Testis (tissue), 3 donors: ENCODE measurements around the gene HAPLN3. TPM values are rescaled to one million over a fixed set of nuclear protein-coding genes. Genes with fewer than 3 reads are reported as not detected.

ENCODE experiments used
- DNase-seq: peaks from one replicate; pipeline ENCODE4 v3.0.0-alpha.2; 2019
- H3K27ac ChIP-seq, 2 donors: fragments of 200-600 bp; sonication (generic); one replicate each; pipeline ENCODE4 v1.5.1; 2019
- H3K27me3 ChIP-seq: fragments of 200-600 bp; sonication (generic); one replicate; pipeline ENCODE4 v1.5.1; 2019
- H3K36me3 ChIP-seq: fragments of 200-600 bp; sonication (generic); one replicate; pipeline ENCODE4 v1.5.1; 2017; ENCODE audit warnings: low read depth; ENCODE audit errors: missing control alignments
- H3K4me1 ChIP-seq: fragments of 200-600 bp; sonication (generic); one replicate; pipeline ENCODE4 v1.5.1; 2019
- H3K4me3 ChIP-seq, 2 donors: fragments of 200-600 bp; sonication (generic); one replicate each; pipeline ENCODE4 v1.5.1; 2017 to 2019
- H3K9me3 ChIP-seq: fragments of 200-600 bp; sonication (generic); one replicate; pipeline ENCODE4 v1.5.1; 2017
- POLR2A ChIP-seq: fragments of 450-650 bp; IDR thresholded peaks from one replicate; pipeline ENCODE4 v1.6.1; 2017; ENCODE audit warnings: antibody characterized with exemption, mild to moderate bottlenecking, moderate library complexity
- WGBS, 2 donors: methylation state at CpG; one replicate each; pipeline ENCODE4 v1.1.5; 2018; 5-methylcytosine and 5-hydroxymethylcytosine counted together
- intact Hi-C: fragments of 100-400 bp; cut with DNase I; formaldehyde crosslinking; loops from one replicate; pipeline ENCODE4 v1.15.1; 2023; ENCODE audit warnings: low total_unique reads
- polyA plus RNA-seq: library from polyadenylated mRNA; stranded (reverse); fragments of 350-450 nt; fragmentation: Illumina TruSeq; extraction: RNeasy Lipid Tissue Mini Kit (QIAGEN cat#74804); gene quantifications from one replicate; pipeline ENCODE4 v1.2.3, GENCODE V29; 2014; ENCODE audit warnings: low read depth, low replicate concordance; ENCODE audit not compliant: insufficient read depth
- total RNA-seq, 2 donors: library from RNA; depleted of rRNA; stranded (reverse); fragments of >200 nt; gene quantifications; one replicate each; pipeline ENCODE4 v1.2.3, GENCODE V29; 2016
- TF ChIP-seq, protein P1 (sequence below), 3 experiments: fragments of 450-650 bp in 2 of 3; fragments of 200-600 bp in 1 of 3; sonication (generic) in 1 of 3; IDR thresholded peaks; one replicate each; pipeline ENCODE4 v1.5.1; 2016 to 2019; ENCODE audit warnings: antibody characterized with exemption in 3 of 3, mild to moderate bottlenecking in 2 of 3, moderate library complexity in 1 of 3

Gene HAPLN3
- total and polyA plus RNA-seq, 3 donors from 2014 or later = 4.8 to 5.6 (median 5.0) TPM

- no peak overlapping the region for H3K27ac ChIP-seq
- intact Hi-C loops = no loop called here
- no peaks in the 10 kb centered on the region for H3K9me3 ChIP-seq
- H3K36me3 ChIP-seq = no peaks in the 10 kb centered on the region
- TF ChIP-seq POLR2A = no peak
- TF ChIP-seq, protein P1, sequence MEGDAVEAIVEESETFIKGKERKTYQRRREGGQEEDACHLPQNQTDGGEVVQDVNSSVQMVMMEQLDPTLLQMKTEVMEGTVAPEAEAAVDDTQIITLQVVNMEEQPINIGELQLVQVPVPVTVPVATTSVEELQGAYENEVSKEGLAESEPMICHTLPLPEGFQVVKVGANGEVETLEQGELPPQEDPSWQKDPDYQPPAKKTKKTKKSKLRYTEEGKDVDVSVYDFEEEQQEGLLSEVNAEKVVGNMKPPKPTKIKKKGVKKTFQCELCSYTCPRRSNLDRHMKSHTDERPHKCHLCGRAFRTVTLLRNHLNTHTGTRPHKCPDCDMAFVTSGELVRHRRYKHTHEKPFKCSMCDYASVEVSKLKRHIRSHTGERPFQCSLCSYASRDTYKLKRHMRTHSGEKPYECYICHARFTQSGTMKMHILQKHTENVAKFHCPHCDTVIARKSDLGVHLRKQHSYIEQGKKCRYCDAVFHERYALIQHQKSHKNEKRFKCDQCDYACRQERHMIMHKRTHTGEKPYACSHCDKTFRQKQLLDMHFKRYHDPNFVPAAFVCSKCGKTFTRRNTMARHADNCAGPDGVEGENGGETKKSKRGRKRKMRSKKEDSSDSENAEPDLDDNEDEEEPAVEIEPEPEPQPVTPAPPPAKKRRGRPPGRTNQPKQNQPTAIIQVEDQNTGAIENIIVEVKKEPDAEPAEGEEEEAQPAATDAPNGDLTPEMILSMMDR (IDR thresholded peaks at IDR 0.05) = no peak
- no peak for DNase-seq
- H3K4me1 ChIP-seq = no peaks in the 10 kb centered on the region
- no peaks in the 10 kb centered on the region for H3K27me3 ChIP-seq
- H3K4me3 ChIP-seq = no peak overlapping the region
- WGBS, 2 donors = 88 to 97% methylated on average over 5 of the region's 5 CpGs
Measured at GRCh38 chr15:88888719-88889118, 6.6 kb downstream of the HAPLN3 start.

DNA sequence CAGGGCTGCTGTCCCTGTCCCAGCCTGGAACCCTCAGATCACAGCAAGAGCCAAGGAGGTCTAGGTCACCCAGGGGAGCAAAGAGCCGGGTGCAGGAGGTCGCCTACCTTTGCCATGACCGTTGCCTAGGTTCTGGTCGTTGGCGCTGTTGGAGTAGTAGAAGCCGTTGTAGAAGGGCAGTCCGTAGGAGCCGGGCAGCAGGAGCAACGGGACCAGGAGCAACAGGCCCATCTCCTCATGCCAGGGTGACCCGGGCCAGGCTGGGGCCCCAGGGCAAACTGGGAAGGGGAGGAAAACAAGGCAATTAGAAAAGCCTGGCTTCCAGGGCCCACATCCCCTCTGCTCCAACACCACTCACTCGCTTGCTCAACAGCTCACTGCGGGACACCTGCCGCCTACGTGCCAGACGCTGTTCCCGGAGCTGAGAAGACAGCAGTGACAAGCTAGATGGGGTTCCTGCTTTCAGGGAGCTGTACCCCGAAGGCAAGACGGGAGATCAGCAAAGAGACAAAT is 8.2 kb downstream of the HAPLN3 start:
- WGBS, 2 donors = 90 to 92% methylated on average over 18 of the region's 18 CpGs
- TF ChIP-seq, protein P1 (IDR thresholded peaks at IDR 0.05) = no peak
- no peak for TF ChIP-seq POLR2A
- intact Hi-C loops = no loop called here
- Histone ChIP-seq H3K36me3 (no peaks in the 10 kb centered on the region), H3K4me3 (no peak overlapping the region), H3K9me3 (no peaks in the 10 kb centered on the region), H3K27me3 (no peaks in the 10 kb centered on the region), H3K27ac (no peak overlapping the region), H3K4me1 (no peaks in the 10 kb centered on the region)
- DNase-seq = no peak

DNA sequence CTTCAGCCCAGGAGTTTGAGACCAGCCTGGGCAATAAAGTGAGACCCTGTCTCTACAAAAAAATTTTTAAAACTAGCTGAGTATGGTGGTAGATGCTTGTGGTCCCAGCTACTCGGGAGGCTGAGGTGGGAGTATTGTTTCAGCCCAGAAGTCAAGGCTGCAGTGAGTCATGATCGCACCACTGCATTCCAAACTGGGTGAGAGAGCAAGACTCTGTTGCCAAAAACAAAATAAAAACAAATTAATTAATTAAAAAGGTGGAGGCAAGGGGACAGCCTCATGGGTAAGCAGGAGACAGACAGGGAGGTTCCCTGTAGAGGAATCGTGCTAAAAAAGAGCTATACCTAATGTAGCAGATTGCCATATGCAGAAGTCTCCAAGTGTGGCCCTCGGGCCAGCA is 12.6 kb downstream of the HAPLN3 start:
- Histone ChIP-seq H3K4me3 (no peak overlapping the region), H3K9me3 (no peaks in the 10 kb centered on the region), H3K27ac (no peak overlapping the region), H3K4me1 (no peaks in the 10 kb centered on the region), H3K36me3 (no peaks in the 10 kb centered on the region), H3K27me3 (no peaks in the 10 kb centered on the region)
- TF ChIP-seq, protein P1 (IDR thresholded peaks at IDR 0.05) = no peak
- TF ChIP-seq POLR2A = no peak
- DNase-seq = no peak
- intact Hi-C loops = no loop called here
- WGBS, 2 donors = 61 to 63% methylated on average over 4 of the region's 4 CpGs

DNA sequence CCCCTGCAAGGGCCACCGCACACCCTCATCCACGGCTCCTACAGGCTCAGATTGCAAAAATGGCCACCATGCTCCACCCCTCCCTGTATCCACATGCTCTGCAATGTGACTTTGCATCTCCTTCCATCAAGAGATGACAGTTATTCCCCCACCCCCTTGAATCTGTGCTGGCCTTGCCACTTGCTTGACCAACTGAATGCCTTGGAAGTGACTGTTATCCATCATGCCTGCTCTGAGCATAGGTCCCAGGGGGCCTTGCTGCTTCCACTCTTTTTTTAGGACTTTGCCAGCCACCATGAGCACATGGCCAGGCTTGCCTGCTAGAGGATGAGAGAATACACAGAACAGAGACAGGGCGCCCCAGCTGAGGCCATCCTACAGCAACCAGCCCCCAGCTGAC is 13.6 kb downstream of the HAPLN3 start:
- Histone ChIP-seq H3K4me3 (no peak overlapping the region), H3K27ac (no peak overlapping the region), H3K27me3 (no peaks in the 10 kb centered on the region), H3K9me3 (no peaks in the 10 kb centered on the region), H3K4me1 (no peaks in the 10 kb centered on the region), H3K36me3 (no peaks in the 10 kb centered on the region)
- intact Hi-C loops = no loop called here
- WGBS, 2 donors = 93 to 98% methylated on average over 3 of the region's 3 CpGs
- no peak for DNase-seq
- TF ChIP-seq POLR2A = no peak
- TF ChIP-seq, protein P1 (IDR thresholded peaks at IDR 0.05) = no peak
